ENCODE data around the gene ABRAXAS1. TPM values are rescaled to one million over a fixed set of nuclear protein-coding genes. Genes with fewer than 3 reads are reported as not detected.

ABRAXAS1 gene
- total and polyA plus RNA-seq, 2 of the 8 experiments (the other 6 are each of a cell fraction or from before 2014, with no cell fraction given) = 11.4 to 32.1 TPM

GRCh38 chr4:83490876-83491450, 6.1 kb upstream of the ABRAXAS1 start:
- peak in 2 of 3 experiments; percentile 50 to 74; a peak in 2 of 4 replicates for TF ChIP-seq CTCF (IDR thresholded peaks at IDR 0.05; ENCODE audit: control extremely low read depth in 1 of 3, insufficient read depth in 1 of 3, low read depth in 1 of 3, low read length in 3 of 3)
- no peak for TF ChIP-seq EP300 (IDR thresholded peaks at IDR 0.05; ENCODE audit: borderline replicate concordance in 1 of 2, low read depth in 2 of 2, low read length in 2 of 2)
- TF ChIP-seq ZNF274 (IDR thresholded peaks at IDR 0.05; ENCODE audit: borderline replicate concordance, extremely low read depth, low read length) = no peak
- peak; percentile 48 to 52 for TF ChIP-seq RAD21 (IDR thresholded peaks at IDR 0.05 in 1 of 2, conservative IDR thresholded peaks at IDR 0.05 in 1 of 2; ENCODE audit: low read depth in 2 of 2, low read length in 2 of 2)
- Histone ChIP-seq H3K27me3 (replicated peaks in 1 of 4; ENCODE audit: control insufficient read depth in 3 of 4, extremely low read depth in 1 of 4, insufficient read depth in 3 of 4, low read length in 3 of 4) (no peaks in the 10 kb centered on the region), H2BK12ac (ENCODE audit: low read depth, low read length) (no peak overlapping the region), H3K4me3 (ENCODE audit: extremely low read depth in 1 of 4, insufficient read depth in 2 of 4, low read depth in 3 of 4, low read length in 4 of 4) (no peak overlapping the region), H3K36me3 (ENCODE audit: control insufficient read depth in 2 of 4, insufficient read depth in 4 of 4, low read length in 3 of 4) (no peaks in the 10 kb centered on the region), H3K56ac (replicated peaks; ENCODE audit: insufficient read length, low read depth, low read length) (no peak overlapping the region), H2BK20ac (ENCODE audit: low read length) (no peak overlapping the region), H3K4me1 (replicated peaks in 1 of 4; ENCODE audit: control insufficient read depth in 3 of 4, insufficient read depth in 4 of 4, low read length in 3 of 4) (no peaks in the 10 kb centered on the region; a peak in 1 of 7 replicates), H4K91ac (replicated peaks; ENCODE audit: insufficient read length, low read length) (no peak overlapping the region), H3K9ac (replicated peaks in 1 of 4; ENCODE audit: extremely low read depth in 1 of 4, low read depth in 3 of 4, low read length in 3 of 4) (no peak overlapping the region), H2BK120ac (replicated peaks; ENCODE audit: low read depth, low read length) (no peak overlapping the region), H3K23ac (ENCODE audit: insufficient read length) (no peak overlapping the region), H3K23me2 (ENCODE audit: low read depth, low read length) (no peaks in the 10 kb centered on the region), H3K79me2 (ENCODE audit: control insufficient read depth in 1 of 2, insufficient read depth in 2 of 2, low read length in 2 of 2) (no peaks in the 10 kb centered on the region), H3K4ac (replicated peaks; ENCODE audit: insufficient read length, low read depth, low read length) (no peak overlapping the region), H4K5ac (ENCODE audit: insufficient read length, low read depth, low read length) (no peak overlapping the region), H3K4me2 (ENCODE audit: insufficient read depth in 1 of 2, low read depth in 2 of 2, low read length in 2 of 2) (no peak overlapping the region), H2AK5ac (ENCODE audit: low read depth, low read length) (no peak overlapping the region), H3K9me3 (ENCODE audit: insufficient read depth in 2 of 2, low read depth in 1 of 2, low read length in 1 of 2) (no peaks in the 10 kb centered on the region), H3K27ac (ENCODE audit: low read depth, low read length) (no peak overlapping the region), H3K79me1 (ENCODE audit: low read depth, low read length) (no peaks in the 10 kb centered on the region), H2BK5ac (ENCODE audit: low read depth, low read length) (no peak overlapping the region), H4K20me1 (replicated peaks in 1 of 2; ENCODE audit: control insufficient read depth in 1 of 2, insufficient read depth in 2 of 2, low read length in 2 of 2) (no peaks in the 10 kb centered on the region), H3K14ac (ENCODE audit: insufficient read length) (no peak overlapping the region), H3K18ac (ENCODE audit: extremely low read depth, low read length) (no peak overlapping the region), H2AFZ (ENCODE audit: low read length) (no peak overlapping the region), H4K8ac (ENCODE audit: extremely low read depth, insufficient read depth, low read length) (no peak overlapping the region), H2BK15ac (ENCODE audit: low read length) (no peak overlapping the region)
- ChIA-PET POLR2A (ENCODE audit: partially characterized antibody) (no interaction called here), CTCF (ENCODE audit: partially characterized antibody) (interaction anchor here (0.6 to 2.5 kb wide), 18 partner anchors 9 to 1188 kb away, joined by 3 to 17 read pairs (median 3); no protein-coding TSS in a partner anchor)
- 27% methylated on average over 1 of the region's 1 CpG; no CpG with 5 or more reads in 1 of the 2 experiments for WGBS, 2 experiments (ENCODE audit: extremely low coverage in 1 of 2, insufficient coverage in 1 of 2, insufficient read length in 1 of 2, insufficient replicate concordance in 2 of 2, low coverage in 1 of 2, low lambda C conversion rate in 2 of 2, missing lambda C conversion rate in 1 of 2)
- no peak for FAIRE-seq
- no peak for DNase-seq (ENCODE audit: low read depth in 1 of 2, low spot score in 2 of 2)

Data from H1 (cell line).